Stimulated activated CD8-positive, alpha-beta memory T cell treated with anti-CD3 and anti-CD28 coated beads, Interleukin-7, amount 100 ng/mL, for 48 hours (primary cell): ENCODE measurements around the gene LRRK1.

Experiments used
- DNase-seq, 2 donors: peaks; one replicate each; pipeline ENCODE4 v3.0.0-alpha.2; 2020; ENCODE audit warnings: low read depth in 1 of 2; ENCODE audit errors: extremely low read depth in 1 of 2

Gene LRRK1

GRCh38 chr15:100968050-100968966 is 49.2 kb downstream of the LRRK1 start:
- DNase-seq = no peak

- DNase-seq = no peak
These were observed 53.8 kb downstream of the LRRK1 start for GRCh38 chr15:100972975-100973350.

GRCh38 chr15:100973351-100974111 is 54.4 kb downstream of the LRRK1 start:
- DNase-seq = no peak

GRCh38 chr15:100975043-100975442 is 55.9 kb downstream of the LRRK1 start:
- DNase-seq = no peak

GRCh38 chr15:100980410-100981046 is 61.4 kb downstream of the LRRK1 start:
- no peak for DNase-seq

GRCh38 chr15:100981086-100981485 is 61.9 kb downstream of the LRRK1 start:
- DNase-seq = no peak

- DNase-seq = no peak
These were observed 64.1 kb downstream of the LRRK1 start for GRCh38 chr15:100983221-100983620.

DNA sequence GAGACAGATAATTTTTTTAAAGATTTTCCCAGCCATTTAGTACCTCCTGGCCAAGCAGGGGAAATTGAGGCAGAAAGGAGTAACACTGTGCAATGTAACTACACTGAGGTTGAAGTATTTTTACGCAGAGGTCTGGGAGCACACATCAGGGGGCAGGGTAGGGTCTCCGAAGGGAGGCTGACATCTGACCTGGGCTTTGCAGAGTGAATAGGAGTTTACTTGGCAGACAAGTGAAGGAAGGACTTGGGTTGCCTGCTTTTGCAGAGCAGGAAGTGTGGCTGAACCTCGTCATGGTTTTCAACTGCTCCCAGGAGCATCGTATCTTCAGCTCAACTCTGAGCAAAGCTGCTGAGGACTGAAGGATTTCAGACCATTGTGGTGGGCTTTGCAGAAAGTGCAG is 66.2 kb downstream of the LRRK1 start:
- DNase-seq = no peak

DNA sequence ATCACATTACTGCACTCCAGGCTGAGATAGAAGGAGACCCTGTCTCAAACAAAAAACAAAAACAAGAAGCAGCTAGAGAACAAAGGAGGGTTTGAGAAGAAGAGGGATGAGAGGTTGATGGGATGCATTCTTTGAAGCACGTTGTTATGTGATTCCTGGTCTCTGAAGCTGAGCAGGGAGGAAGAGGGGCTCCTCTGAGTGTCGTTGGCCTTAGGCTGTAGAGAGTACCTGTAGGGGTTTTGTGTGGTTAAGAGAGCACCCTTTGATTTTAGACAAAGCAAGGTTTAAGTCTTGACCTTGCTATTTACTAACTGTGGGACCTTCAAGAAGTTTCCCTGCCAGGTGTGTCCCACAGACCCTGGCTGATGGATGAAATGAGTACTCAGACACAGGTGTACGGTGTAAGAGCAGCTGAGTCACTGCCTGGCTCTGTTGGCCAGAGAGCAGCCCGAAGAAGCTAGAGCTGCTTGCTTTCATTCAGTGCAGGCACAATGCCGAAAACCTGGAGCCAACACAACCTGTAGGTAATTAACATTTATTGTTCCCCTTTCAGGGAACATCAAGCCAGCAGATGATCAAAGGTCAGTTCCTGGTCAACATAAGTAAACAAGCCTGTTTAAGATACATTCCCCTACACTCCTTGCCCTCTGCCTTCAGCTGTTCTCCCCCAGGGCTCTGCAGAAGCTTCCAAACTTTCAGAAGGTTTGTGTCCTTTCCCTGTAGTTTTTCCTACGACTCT is 67.2 kb downstream of the LRRK1 start:
- DNase-seq = no peak

DNA sequence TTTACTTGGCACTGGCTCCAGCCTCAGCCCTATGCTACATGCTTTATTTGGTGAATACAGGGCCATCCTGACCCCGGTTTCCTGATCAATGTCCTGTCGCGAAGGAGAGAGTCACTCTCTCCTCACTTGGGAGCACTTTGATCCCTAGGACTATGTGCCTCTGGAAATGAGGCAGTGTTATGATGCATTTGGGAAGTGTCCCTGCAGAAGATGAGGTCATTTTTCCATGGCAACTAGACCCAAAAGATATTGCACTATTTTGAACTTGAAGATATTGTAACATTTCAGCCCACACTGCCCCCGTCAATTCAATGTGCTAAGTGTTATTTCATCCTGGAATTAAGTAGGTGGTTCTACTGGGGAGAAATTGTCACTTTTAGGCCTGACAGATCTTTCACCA is 68.0 kb downstream of the LRRK1 start:
- DNase-seq = no peak

GRCh38 chr15:100988297-100988696 is 69.1 kb downstream of the LRRK1 start:
- DNase-seq = no peak

DNA sequence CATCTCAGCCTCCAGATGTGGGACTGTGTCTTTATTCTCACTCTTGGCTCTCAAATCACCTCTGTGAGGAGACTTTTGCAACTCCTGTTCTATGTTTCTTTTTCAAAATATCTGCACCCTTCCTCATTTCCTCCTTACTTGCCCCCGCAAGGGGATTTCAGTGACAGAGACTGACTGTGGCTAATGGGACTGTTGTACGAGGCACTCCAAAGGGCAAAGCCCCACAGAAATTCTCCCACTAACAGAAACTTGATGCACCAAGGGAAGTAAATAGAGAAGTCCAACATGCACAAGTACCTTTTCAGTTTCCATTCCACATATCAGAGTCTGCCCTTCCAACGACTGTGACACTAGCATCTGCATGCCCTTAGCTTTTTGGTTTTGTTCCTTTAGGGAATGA is 69.7 kb downstream of the LRRK1 start:
- DNase-seq = no peak

- no peak for DNase-seq
These were observed 75.7 kb downstream of the LRRK1 start for GRCh38 chr15:100994597-100995446.

DNA sequence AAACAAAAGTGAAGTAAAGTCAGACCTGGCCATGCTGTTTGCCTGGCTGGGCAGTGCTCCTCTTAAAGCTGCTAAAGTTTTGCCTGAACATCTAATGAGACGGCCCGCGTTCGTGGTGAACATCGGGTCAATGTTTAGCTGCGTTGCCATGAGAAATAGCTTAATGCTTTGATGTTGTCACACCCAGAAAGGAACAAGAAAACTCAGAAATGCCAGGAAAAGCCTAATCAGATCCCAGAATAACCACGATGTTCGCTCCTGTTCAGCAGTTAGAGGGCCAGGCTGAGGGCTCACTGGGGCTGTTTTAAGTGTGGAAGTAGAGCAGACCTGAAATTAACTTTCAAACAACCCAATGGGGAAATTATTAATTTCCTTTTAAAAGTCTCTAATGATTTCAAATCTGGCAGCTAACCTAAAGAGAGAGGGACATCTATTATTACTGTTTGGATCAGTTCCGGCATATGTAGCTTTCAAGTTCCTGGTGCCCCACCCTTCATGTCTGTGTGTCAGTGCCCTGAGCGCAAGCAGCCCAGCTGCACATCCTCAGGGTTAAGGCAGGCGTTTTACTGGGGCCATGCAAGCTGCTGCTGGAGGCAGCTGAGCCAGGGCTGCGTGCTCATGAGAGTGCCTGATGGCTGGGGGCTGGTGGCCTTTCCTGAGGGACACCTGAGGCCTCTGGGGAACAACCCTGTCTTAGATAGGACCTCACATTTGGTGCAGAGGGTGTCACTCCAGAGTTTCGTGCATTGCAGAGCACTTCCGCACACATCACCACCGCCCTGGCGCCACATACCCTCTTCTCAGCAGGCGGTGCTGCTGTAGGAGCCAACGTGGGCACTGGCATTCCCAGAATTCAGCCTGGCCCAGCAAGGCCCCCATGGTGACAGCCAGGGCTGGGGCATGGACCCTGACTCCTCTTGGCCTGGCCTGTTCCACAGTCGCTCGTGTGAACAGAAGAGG is 76.6 kb downstream of the LRRK1 start:
- DNase-seq = no peak

DNA sequence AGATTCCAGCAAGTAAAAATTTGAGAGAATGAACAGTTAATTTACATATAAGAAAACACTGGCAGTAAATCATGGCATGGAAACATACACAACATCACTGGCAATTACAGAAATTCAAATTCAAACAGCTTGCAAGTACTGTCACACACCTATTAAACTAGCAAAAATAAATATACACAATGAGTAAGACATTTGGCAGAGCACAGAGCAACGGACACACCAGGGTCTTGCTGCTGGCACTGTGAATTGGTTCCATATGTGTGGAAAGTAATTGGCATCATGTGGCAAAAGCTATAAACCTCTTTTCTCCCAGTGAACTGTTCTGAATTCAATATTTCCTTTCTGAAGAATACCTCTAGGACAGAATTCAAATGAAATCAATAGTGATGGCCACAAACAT is 78.3 kb downstream of the LRRK1 start:
- no peak for DNase-seq

GRCh38 chr15:100998630-100999029 is 79.5 kb downstream of the LRRK1 start:
- DNase-seq = no peak

DNA sequence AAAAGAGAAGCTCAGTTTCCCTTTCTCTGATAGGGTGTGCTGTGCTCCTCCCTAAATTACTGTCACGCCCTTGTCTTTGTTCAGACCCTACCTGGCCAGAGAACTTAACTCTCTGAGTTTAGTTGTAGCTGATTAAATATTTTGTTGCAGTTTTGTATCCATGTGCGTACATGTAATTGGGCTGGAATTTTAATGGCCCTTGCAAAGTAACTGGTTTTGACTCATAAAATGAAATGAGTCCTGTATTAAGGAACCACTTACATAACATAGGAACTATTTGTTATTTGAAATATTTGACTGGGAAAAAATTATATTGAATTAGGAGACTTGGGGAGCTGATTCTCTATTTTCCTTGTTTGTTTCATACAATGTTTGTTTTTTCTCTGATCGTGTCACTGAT is 80.2 kb downstream of the LRRK1 start:
- DNase-seq = no peak

DNA sequence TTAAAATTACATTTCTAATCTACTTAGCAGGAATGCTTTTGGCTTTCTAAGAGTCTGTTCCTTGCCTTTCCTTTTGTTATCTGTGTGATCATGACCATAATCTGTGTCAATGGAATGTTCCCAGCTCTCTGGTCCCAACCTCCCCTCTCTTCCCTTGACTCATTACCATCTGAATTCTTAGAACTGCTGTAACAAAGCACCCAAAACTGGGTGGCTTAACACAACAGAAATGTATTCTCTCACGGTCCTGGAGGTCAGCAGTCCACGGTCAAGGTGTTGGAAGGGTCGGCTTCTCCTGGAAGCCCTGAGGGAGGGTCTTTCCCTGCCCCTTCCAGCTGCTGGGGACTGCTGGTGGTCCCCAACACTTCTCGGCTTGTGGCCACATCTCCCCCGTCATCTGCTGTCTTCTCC is 81.1 kb downstream of the LRRK1 start:
- no peak for DNase-seq

DNA sequence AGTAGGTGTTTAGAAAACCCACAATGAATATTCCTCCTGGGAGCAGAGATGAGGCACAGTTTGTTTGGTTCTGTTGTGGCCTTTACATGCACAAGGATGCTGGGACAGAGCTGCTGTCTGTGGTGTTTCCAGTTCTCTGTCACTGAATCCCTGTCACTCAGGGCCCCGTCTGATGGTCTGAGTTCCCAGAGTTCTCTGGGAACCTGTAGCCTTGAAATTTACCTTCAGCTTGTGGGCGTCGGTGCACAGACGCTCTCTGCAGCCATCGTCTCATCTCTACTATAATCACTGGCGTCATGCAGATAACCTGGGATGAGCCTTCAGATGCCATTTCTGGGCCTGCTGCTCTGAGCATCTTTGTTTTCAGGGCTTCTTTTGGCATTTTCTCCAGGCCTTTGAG is 81.9 kb downstream of the LRRK1 start:
- DNase-seq = no peak
